CD4-positive, alpha-beta T cell (primary cell): ENCODE data around the gene RASA1. TPM values are rescaled to one million over a fixed set of nuclear protein-coding genes. Genes with fewer than 3 reads are reported as not detected.

Experiments
- ATAC-seq: fragments of 200-7000 bp; cut with Tn5 transposase; one replicate; pipeline ENCODE4 v1.10.0; 2022; ENCODE audit warnings: mild to moderate bottlenecking; ENCODE audit not compliant: poor library complexity
- CTCF ChIA-PET: fragments of 350-600 bp; sonication (Branson Sonifier 250); formaldehyde crosslinking; loops from one replicate; lab custom pipeline; 2021; ENCODE audit warnings: antibody characterized with exemption, inconsistent platforms; lab: Charles Lee
- POLR2A ChIA-PET: fragments of 350-600 bp; sonication (Branson Sonifier 250); formaldehyde crosslinking; loops from one replicate; lab custom pipeline; 2021; ENCODE audit warnings: antibody characterized with exemption, inconsistent platforms; lab: Charles Lee
- DNase-seq, 14 experiments: peaks; one replicate each; pipeline ENCODE4 v3.0.0-alpha.2; 2013 to 2020; ENCODE audit warnings: mixed read lengths in 2 of 14
- H3K27ac ChIP-seq, 2 donors: one replicate each; pipeline versions ENCODE4 v1.5.1 to v1.7.0; 2013; ENCODE audit warnings: low read length in 2 of 2, low read depth in 1 of 2, mild to moderate bottlenecking in 1 of 2
- H3K27me3 ChIP-seq, 2 experiments: 1 replicate in 1 of 2; 2 replicates in 1 of 2; pipeline versions ENCODE4 v1.6.1 to v1.7.0; 2013; ENCODE audit warnings: low read length in 2 of 2, control low read depth in 1 of 2, mild to moderate bottlenecking in 1 of 2, moderate library complexity in 1 of 2; ENCODE audit not compliant: insufficient read depth in 2 of 2, control insufficient read depth in 1 of 2
- H3K36me3 ChIP-seq: one replicate; pipeline ENCODE4 v1.6.1; 2013; ENCODE audit warnings: low read length, control low read depth; ENCODE audit not compliant: insufficient read depth
- H3K4me1 ChIP-seq: one replicate; pipeline ENCODE4 v1.6.1; 2013; ENCODE audit warnings: low read length, control low read depth; ENCODE audit not compliant: insufficient read depth
- H3K4me3 ChIP-seq: one replicate; pipeline ENCODE4 v1.5.1; 2013; ENCODE audit warnings: mild to moderate bottlenecking, low read length, moderate library complexity
- H3K9me3 ChIP-seq, 2 experiments: 1 replicate in 1 of 2; 2 replicates in 1 of 2; pipeline versions ENCODE4 v1.6.1 to v1.7.0; 2013; ENCODE audit warnings: low read length in 2 of 2, mild to moderate bottlenecking in 2 of 2, control low read depth in 1 of 2, moderate library complexity in 1 of 2; ENCODE audit not compliant: control insufficient read depth in 1 of 2, insufficient read depth in 1 of 2
- H3K27ac Mint-ChIP-seq: one replicate; pipeline ENCODE4 v1.8.0; 2020; ENCODE audit warnings: mixed read lengths
- H3K27me3 Mint-ChIP-seq: one replicate; pipeline ENCODE4 v1.8.0; 2021; ENCODE audit warnings: mixed read lengths
- H3K36me3 Mint-ChIP-seq: one replicate; pipeline ENCODE4 v1.8.0; 2021; ENCODE audit warnings: low read depth, mixed read lengths
- H3K4me1 Mint-ChIP-seq: one replicate; pipeline ENCODE4 v1.8.0; 2021; ENCODE audit warnings: low read depth, mixed read lengths
- H3K4me3 Mint-ChIP-seq: one replicate; pipeline ENCODE4 v1.8.0; 2020; ENCODE audit warnings: mild to moderate bottlenecking, mixed read lengths
- H3K9me3 Mint-ChIP-seq: one replicate; pipeline ENCODE4 v1.8.0; 2020; ENCODE audit warnings: mixed read lengths
- intact Hi-C, 2 experiments: fragments of 100-400 bp; cut with DNase I in 1 of 2; cut with micrococcal nuclease in 1 of 2; formaldehyde crosslinking; loops; one replicate each; pipeline versions ENCODE4 v1.15.1 to v1.9.0; 2023 to 2025; cut with DNase I, micrococcal nuclease
- total RNA-seq, 174 experiments: library from RNA in 2 of 174; stranded (reverse) in 2 of 174; gene quantifications; one replicate each; pipeline ENCODE4 v1.2.3 and lab custom pipeline; 2021 to 2026
- TF ChIP-seq, protein P1 (sequence below): fragments of 200-600 bp; IDR thresholded peaks from one replicate; pipeline ENCODE4 v1.8.0; 2022; ENCODE audit warnings: antibody characterized with exemption, mild to moderate bottlenecking

Gene RASA1
- total RNA-seq, 2 experiments from 2014 or later = 15.1 to 15.4 TPM

DNA sequence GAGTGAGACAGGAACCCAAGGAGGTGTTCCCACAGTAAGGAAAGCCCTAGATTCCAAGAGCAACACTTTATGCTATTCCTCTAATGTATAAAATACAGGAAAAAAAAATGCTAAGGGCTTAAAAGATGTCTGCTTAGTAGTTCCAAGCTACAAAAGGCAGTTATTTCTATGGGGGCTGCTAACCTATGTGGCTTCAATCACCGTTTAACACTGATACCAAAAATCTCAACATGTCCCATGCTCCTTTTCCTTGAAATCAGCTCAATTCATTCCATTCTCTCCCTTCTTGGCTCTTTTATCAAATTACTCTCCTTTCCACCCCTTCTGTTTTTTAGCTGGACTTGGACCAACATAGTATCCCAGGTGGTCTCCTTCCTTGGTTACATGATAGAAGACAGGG is 124.5 kb downstream of the RASA1 start:
- Histone ChIP-seq H3K27me3 (no peaks in the 10 kb centered on the region), H3K4me1 (no peaks in the 10 kb centered on the region), H3K4me3 (no peak overlapping the region), H3K9me3 (no peaks in the 10 kb centered on the region), H3K36me3 (peaks cover 97% of the 10 kb centered on the region), H3K27ac (no peak overlapping the region)
- intact Hi-C loops = loop anchor here in 1 of 2 experiments (5.0 to 10.0 kb wide), 3 partner anchors 50 to 317 kb away; partner anchors contain the start of gene RASA1
- H3K4me3 Mint-ChIP-seq = no peak overlapping the region
- H3K27ac Mint-ChIP-seq = peak overlapping the region; percentile 3
- no peaks in the 10 kb centered on the region for H3K27me3 Mint-ChIP-seq
- no peak for DNase-seq
- POLR2A ChIA-PET = interaction anchor here (0.7 kb wide), 1 partner anchor 311 kb away, joined by 3 read pairs; no protein-coding TSS in a partner anchor
- no peaks in the 10 kb centered on the region for H3K9me3 Mint-ChIP-seq
- ATAC-seq = no peak
- CTCF ChIA-PET = interaction anchor here (1.7 kb wide), 1 partner anchor 8 kb away, joined by 7 read pairs; no protein-coding TSS in a partner anchor
- H3K4me1 Mint-ChIP-seq = peaks cover 31% of the 10 kb centered on the region
- TF ChIP-seq, protein P1, sequence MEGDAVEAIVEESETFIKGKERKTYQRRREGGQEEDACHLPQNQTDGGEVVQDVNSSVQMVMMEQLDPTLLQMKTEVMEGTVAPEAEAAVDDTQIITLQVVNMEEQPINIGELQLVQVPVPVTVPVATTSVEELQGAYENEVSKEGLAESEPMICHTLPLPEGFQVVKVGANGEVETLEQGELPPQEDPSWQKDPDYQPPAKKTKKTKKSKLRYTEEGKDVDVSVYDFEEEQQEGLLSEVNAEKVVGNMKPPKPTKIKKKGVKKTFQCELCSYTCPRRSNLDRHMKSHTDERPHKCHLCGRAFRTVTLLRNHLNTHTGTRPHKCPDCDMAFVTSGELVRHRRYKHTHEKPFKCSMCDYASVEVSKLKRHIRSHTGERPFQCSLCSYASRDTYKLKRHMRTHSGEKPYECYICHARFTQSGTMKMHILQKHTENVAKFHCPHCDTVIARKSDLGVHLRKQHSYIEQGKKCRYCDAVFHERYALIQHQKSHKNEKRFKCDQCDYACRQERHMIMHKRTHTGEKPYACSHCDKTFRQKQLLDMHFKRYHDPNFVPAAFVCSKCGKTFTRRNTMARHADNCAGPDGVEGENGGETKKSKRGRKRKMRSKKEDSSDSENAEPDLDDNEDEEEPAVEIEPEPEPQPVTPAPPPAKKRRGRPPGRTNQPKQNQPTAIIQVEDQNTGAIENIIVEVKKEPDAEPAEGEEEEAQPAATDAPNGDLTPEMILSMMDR = no peak
- H3K36me3 Mint-ChIP-seq = peaks cover 97% of the 10 kb centered on the region

DNA sequence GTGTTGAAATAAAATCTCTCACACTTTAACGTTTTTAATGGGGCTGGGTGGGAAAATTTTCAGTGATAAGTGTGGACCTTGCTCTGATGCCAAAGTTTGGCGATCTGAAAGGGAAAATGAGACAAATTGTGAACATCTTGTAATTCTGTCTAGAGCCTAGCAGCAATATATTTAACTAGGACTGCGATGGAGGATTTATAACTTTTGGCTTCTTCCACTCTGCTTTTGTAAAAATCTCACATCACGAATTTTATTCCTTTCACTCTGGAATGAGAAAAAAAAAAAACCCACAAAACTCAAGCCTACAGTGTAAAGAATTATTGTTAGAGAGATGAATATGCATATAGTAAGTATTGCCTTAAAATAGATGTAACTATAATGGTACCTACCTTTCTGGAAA is 125.1 kb downstream of the RASA1 start:
- Mint-ChIP-seq H3K9me3 (no peaks in the 10 kb centered on the region), H3K4me3 (no peak overlapping the region), H3K27ac (peak overlapping the region; percentile 3), H3K36me3 (peaks cover 97% of the 10 kb centered on the region), H3K27me3 (no peaks in the 10 kb centered on the region), H3K4me1 (peaks cover 36% of the 10 kb centered on the region)
- H3K36me3 ChIP-seq = peaks cover 95% of the 10 kb centered on the region
- CTCF ChIA-PET = interaction anchor here (1.7 kb wide), 1 partner anchor 7 kb away, joined by 7 read pairs; no protein-coding TSS in a partner anchor
- TF ChIP-seq, protein P1 = no peak
- no peak overlapping the region for H3K4me3 ChIP-seq
- no peaks in the 10 kb centered on the region for H3K9me3 ChIP-seq
- H3K4me1 ChIP-seq = no peaks in the 10 kb centered on the region
- DNase-seq = no peak
- POLR2A ChIA-PET = no interaction called here
- no peak overlapping the region for H3K27ac ChIP-seq
- no peak for ATAC-seq
- H3K27me3 ChIP-seq = no peaks in the 10 kb centered on the region
- intact Hi-C loops = loop anchor here in 1 of 2 experiments (5.0 to 10.0 kb wide), 3 partner anchors 50 to 318 kb away; partner anchors contain the start of gene RASA1

DNA sequence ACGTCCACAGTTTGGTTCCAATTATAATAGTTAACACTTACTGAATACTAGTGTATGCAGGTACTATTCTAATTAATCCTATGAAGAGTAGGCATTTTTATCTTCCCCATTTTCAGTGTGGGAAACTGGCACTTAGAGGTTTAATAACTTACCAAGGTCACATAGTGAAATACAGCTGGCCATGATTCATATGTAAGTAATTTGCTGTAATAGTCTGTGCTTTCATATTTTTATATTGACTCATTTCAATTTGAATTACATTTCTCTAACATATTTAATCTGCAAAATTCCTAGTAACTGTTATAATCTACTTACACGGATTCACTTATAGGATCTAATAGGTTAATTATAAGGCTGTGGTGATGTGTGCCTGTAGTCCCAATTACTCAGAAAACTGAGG is 125.6 kb downstream of the RASA1 start:
- peaks cover 97% of the 10 kb centered on the region for H3K36me3 Mint-ChIP-seq
- TF ChIP-seq, protein P1 = no peak

More for the DNA sequence above, 125.6 kb downstream of the RASA1 start:
- no peak for ATAC-seq
- no peak overlapping the region for H3K27ac ChIP-seq
- intact Hi-C loops = loop anchor here in 1 of 2 experiments (5.0 to 10.0 kb wide), 3 partner anchors 51 to 319 kb away; partner anchors contain the start of gene RASA1
- DNase-seq = no peak
- H3K27me3 ChIP-seq = no peaks in the 10 kb centered on the region
- H3K36me3 ChIP-seq = peaks cover 95% of the 10 kb centered on the region
- no peaks in the 10 kb centered on the region for H3K9me3 ChIP-seq
- H3K4me1 Mint-ChIP-seq = peaks cover 42% of the 10 kb centered on the region
- H3K27ac Mint-ChIP-seq = no peak overlapping the region
- ChIA-PET CTCF (no interaction called here), POLR2A (interaction anchor here (0.8 to 1.1 kb wide), 2 partner anchors 18 to 20 kb away, joined by 3 read pairs; no protein-coding TSS in a partner anchor)
- no peak overlapping the region for H3K4me3 Mint-ChIP-seq
- no peak overlapping the region for H3K4me3 ChIP-seq
- H3K9me3 Mint-ChIP-seq = no peaks in the 10 kb centered on the region
- H3K27me3 Mint-ChIP-seq = no peaks in the 10 kb centered on the region
- H3K4me1 ChIP-seq = no peaks in the 10 kb centered on the region
